Ovary (tissue), 9 donors: Measurements from ENCODE around the gene RSRC1. TPM values are rescaled to one million over a fixed set of nuclear protein-coding genes. Genes with fewer than 3 reads are reported as not detected.

Source experiments
- DNase-seq, 5 donors: peaks; one replicate each; pipeline ENCODE4 v3.0.0-alpha.2; 2019 to 2020
- H3K27ac ChIP-seq, 2 donors: fragments of 200-600 bp; one replicate each; pipeline versions ENCODE4 v1.5.1 to v1.8.0; 2019 to 2022
- H3K27me3 ChIP-seq: fragments of 200-600 bp; one replicate; pipeline ENCODE4 v1.8.0; 2022
- H3K36me3 ChIP-seq: fragments of 200-600 bp; sonication (generic); one replicate; pipeline ENCODE4 v1.5.1; 2019
- H3K4me1 ChIP-seq: one replicate; pipeline ENCODE4 v1.8.1; 2013; ENCODE audit warnings: mild to moderate bottlenecking, moderate library complexity; ENCODE audit not compliant: insufficient read depth
- H3K4me3 ChIP-seq: fragments of 200-600 bp; sonication (generic); one replicate; pipeline ENCODE4 v1.5.1; 2017
- H3K9me3 ChIP-seq, 2 donors: fragments of 200-600 bp in 1 of 2; sonication (generic) in 1 of 2; one replicate each; pipeline versions ENCODE4 v1.5.1 to v1.8.1; 2013 to 2019; ENCODE audit warnings: mild to moderate bottlenecking in 1 of 2, moderate library complexity in 1 of 2
- CTCF ChIP-seq, 3 donors: fragments of 450-650 bp in 2 of 3; fragments of 200-600 bp in 1 of 3; IDR thresholded peaks; one replicate each; pipeline versions ENCODE4 v1.5.1 to v1.8.0; 2016 to 2022; ENCODE audit warnings: antibody characterized with exemption in 3 of 3, mild to moderate bottlenecking in 1 of 3
- EP300 ChIP-seq: sonication (generic); formaldehyde crosslinking; IDR thresholded peaks from one replicate; pipeline ENCODE4 v1.6.1; 2017; ENCODE audit warnings: antibody characterized with exemption
- POLR2A ChIP-seq: fragments of 450-650 bp; IDR thresholded peaks from one replicate; pipeline ENCODE4 v1.6.1; 2017; ENCODE audit warnings: antibody characterized with exemption, mild to moderate bottlenecking, moderate library complexity
- WGBS, 3 donors: extraction: QIAGEN DNeasy Blood & Tissue Kit in 1 of 3; methylation state at CpG; one replicate each; pipeline versions ENCODE4 v1.1.5 to v1.1.7; 2013 to 2017; 5-methylcytosine and 5-hydroxymethylcytosine counted together
- intact Hi-C, 4 donors: fragments of 100-400 bp; cut with DNase I; formaldehyde crosslinking; loops; one replicate each; pipeline versions ENCODE4 v1.11.0 to v1.15.1; 2022 to 2023
- polyA plus RNA-seq, 2 donors: library from polyadenylated mRNA; stranded (reverse); fragments of 200-250 nt in 1 of 2; fragments of 350-450 nt in 1 of 2; fragmentation: Illumina TruSeq in 1 of 2; extraction: RNeasy Lipid Tissue Mini Kit (QIAGEN cat#74804) in 1 of 2; gene quantifications; one replicate each; pipeline ENCODE4 v1.2.3, GENCODE V29; 2013 to 2014
- total RNA-seq, 7 donors: library from RNA; depleted of rRNA in 2 of 7; stranded (reverse); fragments of >200 nt in 2 of 7; fragmentation: NEBNext Ultra II Directional in 3 of 7; extraction: Animal tissue kit (Norgen Biotek cat#: 25700) in 3 of 7; gene quantifications; one replicate each; pipeline versions ENCODE4 v1.1.0 to v1.2.4, GENCODE V29; 2016 to 2023
- donor health status: DM: no; HTN: no; CAD: no; lungs with moderate emphysema.
- donor health status: DM: no; HTN: no; CAD: no.
- donor health status: Bipolar disorder and iron deficiency.
- donor health status: DM: yes; HTN: yes; CAD: no.
- donor health status: DM: no; HTN: no; CAD: no.
- donor health status: DM: yes; HTN: yes; CAD: no.

The RSRC1 gene
- total and polyA plus RNA-seq, 9 donors: 13.4 to 45.1 (median 31.8) TPM

DNA sequence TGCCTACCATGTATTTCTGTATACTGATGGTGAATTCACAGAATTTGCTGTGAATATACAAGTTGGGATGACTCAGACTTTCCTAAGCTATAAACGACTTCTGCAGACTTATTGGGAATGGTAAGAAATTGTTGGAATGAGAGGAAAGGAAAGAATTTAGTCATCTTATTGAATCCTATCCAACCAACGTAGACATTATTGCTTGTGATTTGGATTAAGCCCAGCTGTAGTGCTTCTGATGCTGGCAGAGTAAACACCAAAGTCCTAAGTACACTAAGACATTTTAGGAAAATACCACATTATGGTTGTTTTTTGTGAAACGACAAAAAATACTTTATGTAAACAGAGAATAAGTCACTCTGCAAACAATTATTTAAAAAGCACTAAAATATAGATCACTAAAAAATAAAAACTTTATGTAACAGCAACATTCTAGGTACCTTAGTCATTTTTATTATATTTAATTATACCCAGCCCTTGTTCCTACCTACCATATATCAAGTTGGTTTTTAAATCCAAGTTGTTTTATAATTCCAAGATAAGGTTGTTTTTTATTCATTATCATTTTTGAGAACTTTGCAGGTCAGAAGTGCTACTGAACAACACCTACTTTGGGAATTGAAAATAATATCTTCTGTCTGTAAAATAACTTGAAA lies 361.9 kb downstream of the RSRC1 start:
- Histone ChIP-seq H3K9me3 (no peaks in the 10 kb centered on the region), H3K27me3 (no peaks in the 10 kb centered on the region), H3K36me3 (no peaks in the 10 kb centered on the region), H3K27ac (no peak overlapping the region), H3K4me3 (no peak overlapping the region), H3K4me1 (no peaks in the 10 kb centered on the region)
- TF ChIP-seq EP300 (no peak), POLR2A (no peak), CTCF (IDR thresholded peaks at IDR 0.05) (no peak)
- WGBS, 3 donors: 18 to 27% (median 22%) methylated on average over 3 of the region's 3 CpGs
- no peak for DNase-seq
- intact Hi-C loops: no loop called here

DNA sequence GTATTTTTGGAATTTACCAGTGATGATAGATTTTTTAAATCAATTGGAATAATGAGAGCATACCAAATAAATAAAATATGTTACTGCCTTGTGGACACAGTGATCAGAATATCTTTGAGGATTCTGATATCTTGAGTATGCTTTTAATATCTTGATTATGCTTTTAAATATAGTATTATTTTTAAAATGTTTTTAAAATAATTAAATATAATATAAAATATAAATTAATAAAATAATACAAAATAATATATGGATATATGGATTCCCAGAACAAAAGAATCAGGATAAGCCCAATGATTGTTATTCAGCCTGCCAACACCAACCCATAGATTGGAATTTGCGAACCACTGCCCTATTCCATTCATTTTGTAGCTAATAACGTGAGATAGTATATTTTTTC lies 369.2 kb downstream of the RSRC1 start:
- H3K4me3 ChIP-seq: no peak overlapping the region
- H3K27ac ChIP-seq: no peak overlapping the region
- H3K4me1 ChIP-seq: no peaks in the 10 kb centered on the region
- H3K9me3 ChIP-seq: no peaks in the 10 kb centered on the region
- TF ChIP-seq CTCF (IDR thresholded peaks at IDR 0.05) (no peak), EP300 (no peak), POLR2A (no peak)
- H3K36me3 ChIP-seq: no peaks in the 10 kb centered on the region
- H3K27me3 ChIP-seq: no peaks in the 10 kb centered on the region
- DNase-seq: no peak
- intact Hi-C loops: no loop called here
- 91 to 97% (median 95%) methylated on average over 2 of the region's 2 CpGs for WGBS, 3 donors

DNA sequence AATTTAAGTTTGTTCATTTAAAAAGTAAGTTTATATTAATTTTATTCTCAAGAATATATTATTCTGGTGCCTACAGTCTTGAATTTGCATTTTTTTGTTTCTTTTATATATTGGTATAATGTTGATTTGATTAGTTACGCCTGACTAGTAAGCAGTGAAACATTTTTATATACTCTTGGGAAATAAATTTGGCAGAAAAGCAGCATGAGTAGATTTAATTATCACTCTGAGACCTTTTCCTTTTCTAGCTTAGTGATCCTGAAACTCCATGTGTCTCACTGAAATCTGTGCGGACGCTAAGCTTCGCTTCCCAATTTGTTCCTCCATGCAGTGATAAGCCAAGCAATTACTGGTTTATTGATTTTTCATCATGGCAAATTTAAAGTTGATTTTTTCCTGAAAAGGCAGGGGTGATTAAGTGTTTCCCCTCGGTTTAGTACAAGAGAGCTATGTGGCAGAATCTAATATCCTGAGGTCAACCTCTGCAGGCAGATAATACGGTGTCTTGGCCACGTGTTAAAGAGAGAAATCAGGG lies 373.9 kb downstream of the RSRC1 start:
- TF ChIP-seq EP300: no peak
- no peak for TF ChIP-seq POLR2A
- no peak for TF ChIP-seq CTCF (IDR thresholded peaks at IDR 0.05)
- WGBS, 3 donors: 89 to 91% (median 90%) methylated on average over 7 of the region's 7 CpGs

DNA sequence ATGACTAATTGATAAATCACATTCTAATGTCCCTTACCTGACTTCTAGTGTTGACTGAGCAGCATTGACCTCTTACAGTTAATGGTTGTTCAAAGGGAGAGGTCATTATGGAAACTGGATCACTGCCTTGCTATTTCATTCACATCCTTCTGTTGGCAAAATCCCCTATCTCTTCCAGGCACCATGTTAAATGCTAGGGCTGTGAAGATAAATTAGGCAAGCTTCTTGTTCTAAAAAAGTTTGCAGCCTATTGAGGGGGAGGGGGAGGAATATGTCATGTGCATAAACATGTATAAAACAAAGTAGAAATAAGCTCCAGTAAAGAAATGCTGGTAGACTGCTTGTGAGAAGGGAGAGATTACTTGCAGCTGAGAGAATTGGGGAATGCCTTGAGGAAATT lies 376.3 kb downstream of the RSRC1 start:
- peaks cover 2% of the 10 kb centered on the region for H3K4me1 ChIP-seq
- H3K36me3 ChIP-seq: no peaks in the 10 kb centered on the region
- no peak for DNase-seq
- H3K27ac ChIP-seq: no peak overlapping the region
- no peak overlapping the region for H3K4me3 ChIP-seq
- H3K9me3 ChIP-seq: no peaks in the 10 kb centered on the region
- intact Hi-C loops: no loop called here
- no peaks in the 10 kb centered on the region for H3K27me3 ChIP-seq
- TF ChIP-seq POLR2A (no peak), EP300 (no peak), CTCF (IDR thresholded peaks at IDR 0.05) (no peak)

More for the DNA sequence above, 373.9 kb downstream of the RSRC1 start:
- intact Hi-C loops: no loop called here
- Histone ChIP-seq H3K36me3 (no peaks in the 10 kb centered on the region), H3K9me3 (no peaks in the 10 kb centered on the region), H3K27me3 (no peaks in the 10 kb centered on the region), H3K27ac (no peak overlapping the region), H3K4me3 (no peak overlapping the region), H3K4me1 (no peaks in the 10 kb centered on the region)
- no peak for DNase-seq
